Activated naive CD8-positive, alpha-beta T cell (primary cell): ENCODE results near the gene C14orf132.
"Not testable (repeated sequence)": the region's sequence is repeated elsewhere in the genome, so short reads cannot be mapped to it uniquely, and the experiment has no call there.

Source experiments
- H3K27ac Mint-ChIP-seq: one replicate; pipeline ENCODE4 v1.8.0; 2021; ENCODE audit warnings: mixed read lengths
- H3K27me3 Mint-ChIP-seq: one replicate; pipeline ENCODE4 v1.8.0; 2021; ENCODE audit warnings: mixed read lengths
- H3K36me3 Mint-ChIP-seq: one replicate; pipeline ENCODE4 v1.8.0; 2021; ENCODE audit warnings: mixed read lengths
- H3K4me1 Mint-ChIP-seq: one replicate; pipeline ENCODE4 v1.8.0; 2021; ENCODE audit warnings: low read depth, mixed read lengths
- H3K4me3 Mint-ChIP-seq: one replicate; pipeline ENCODE4 v1.8.0; 2021; ENCODE audit warnings: mild to moderate bottlenecking, mixed read lengths
- H3K9me3 Mint-ChIP-seq: one replicate; pipeline ENCODE4 v1.8.0; 2021; ENCODE audit warnings: low read depth, mixed read lengths

Gene C14orf132

DNA sequence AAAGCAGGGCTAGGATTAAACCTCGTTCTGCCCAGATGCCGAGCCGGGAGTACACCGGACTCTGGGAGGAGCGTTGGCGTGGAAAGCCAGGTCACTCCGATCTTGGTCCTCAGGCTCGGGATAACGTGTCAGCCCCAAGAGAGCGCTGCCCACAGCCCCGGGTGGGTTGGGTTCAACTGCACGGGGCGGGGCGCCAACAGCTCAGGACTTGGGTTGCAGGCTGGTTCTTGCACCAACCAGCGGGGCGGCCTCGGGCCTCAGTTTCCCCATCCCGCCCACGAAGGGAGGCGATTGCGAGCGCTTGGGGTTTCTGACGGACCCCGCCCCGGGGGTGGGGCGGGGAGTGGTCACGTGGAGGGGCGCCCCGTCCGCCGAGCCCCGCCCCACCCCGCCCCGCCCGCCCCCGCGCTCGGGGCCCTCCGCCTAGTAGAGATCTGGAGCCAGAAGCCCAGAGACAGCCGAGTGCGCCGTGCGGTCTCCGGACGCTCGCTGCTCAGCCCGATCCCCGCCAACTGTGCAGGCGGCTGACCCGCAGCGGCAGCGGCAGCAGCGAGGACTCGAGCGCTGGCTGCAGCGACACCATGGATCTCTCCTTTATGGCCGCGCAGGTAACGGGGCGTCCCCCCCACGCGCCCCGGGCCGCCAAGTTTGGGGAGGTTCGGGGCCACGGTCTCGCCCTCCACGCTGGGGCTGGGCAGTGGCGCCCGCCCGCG lies at the start of gene C14orf132:
C14orf132 (plus strand) TSS at position 443 of the 713 bp plus-strand sequence; CDS start at position 582, 139 bp downstream.
- peaks cover 23% of the 10 kb centered on the region for H3K27me3 Mint-ChIP-seq
- H3K36me3 Mint-ChIP-seq = no peaks in the 10 kb centered on the region
- H3K4me3 Mint-ChIP-seq = peak within 1 kb of the TSS; percentile 82
- H3K27ac Mint-ChIP-seq = no peak within 1 kb of the TSS
- H3K4me1 Mint-ChIP-seq = peaks cover 20% of the 10 kb centered on the region
- H3K9me3 Mint-ChIP-seq = no peaks in the 10 kb centered on the region

GRCh38 chr14:95993768-95994592 lies 45.2 kb upstream of the C14orf132 start:
- Mint-ChIP-seq H3K27me3 (peaks cover 31% of the 10 kb centered on the region), H3K4me3 (no peak overlapping the region), H3K36me3 (peaks cover 5% of the 10 kb centered on the region), H3K27ac (no peak overlapping the region), H3K9me3 (peaks cover 14% of the 10 kb centered on the region), H3K4me1 (no peaks in the 10 kb centered on the region)

DNA sequence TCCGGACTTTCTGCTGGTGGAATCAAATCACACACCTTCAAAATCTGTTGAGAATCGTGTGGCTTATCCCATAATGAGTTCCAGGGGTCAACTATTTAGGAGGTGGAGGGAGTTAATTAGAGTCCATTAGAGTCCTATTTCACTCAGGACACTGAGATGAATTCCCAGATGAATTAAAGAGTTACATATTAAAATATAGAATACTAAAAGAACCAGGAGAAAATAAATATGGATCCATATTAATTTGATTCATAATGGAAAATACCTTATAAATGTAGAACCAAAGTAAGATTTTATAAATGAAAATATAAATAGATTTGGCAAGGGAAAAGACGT lies 44.6 kb upstream of the C14orf132 start:
- Mint-ChIP-seq H3K36me3 (peaks cover 5% of the 10 kb centered on the region), H3K4me3 (no peak overlapping the region), H3K4me1 (no peaks in the 10 kb centered on the region), H3K27me3 (peaks cover 34% of the 10 kb centered on the region), H3K27ac (no peak overlapping the region), H3K9me3 (peaks cover 14% of the 10 kb centered on the region)

- peaks cover 25% of the 10 kb centered on the region for H3K27me3 Mint-ChIP-seq
- H3K4me3 Mint-ChIP-seq = no peak overlapping the region
- H3K36me3 Mint-ChIP-seq = no peaks in the 10 kb centered on the region
- H3K27ac Mint-ChIP-seq = no peak overlapping the region
- no peaks in the 10 kb centered on the region for H3K9me3 Mint-ChIP-seq
- no peaks in the 10 kb centered on the region for H3K4me1 Mint-ChIP-seq
Observed at GRCh38 chr14:95998656-95999055, 40.5 kb upstream of the C14orf132 start.

GRCh38 chr14:96001866-96002497 lies 37.2 kb upstream of the C14orf132 start:
- peaks cover 4% of the 10 kb centered on the region for H3K36me3 Mint-ChIP-seq
- H3K27me3 Mint-ChIP-seq = peaks cover 31% of the 10 kb centered on the region
- H3K9me3 Mint-ChIP-seq = peaks cover 5% of the 10 kb centered on the region
- H3K4me3 Mint-ChIP-seq = no peak overlapping the region
- no peaks in the 10 kb centered on the region for H3K4me1 Mint-ChIP-seq
- H3K27ac Mint-ChIP-seq = no peak overlapping the region

GRCh38 chr14:96002498-96002884 lies 36.7 kb upstream of the C14orf132 start:
- Mint-ChIP-seq H3K27ac (no peak overlapping the region), H3K27me3 (peaks cover 28% of the 10 kb centered on the region), H3K9me3 (peaks cover 5% of the 10 kb centered on the region), H3K36me3 (peaks cover 4% of the 10 kb centered on the region), H3K4me1 (no peaks in the 10 kb centered on the region), H3K4me3 (no peak overlapping the region)

DNA sequence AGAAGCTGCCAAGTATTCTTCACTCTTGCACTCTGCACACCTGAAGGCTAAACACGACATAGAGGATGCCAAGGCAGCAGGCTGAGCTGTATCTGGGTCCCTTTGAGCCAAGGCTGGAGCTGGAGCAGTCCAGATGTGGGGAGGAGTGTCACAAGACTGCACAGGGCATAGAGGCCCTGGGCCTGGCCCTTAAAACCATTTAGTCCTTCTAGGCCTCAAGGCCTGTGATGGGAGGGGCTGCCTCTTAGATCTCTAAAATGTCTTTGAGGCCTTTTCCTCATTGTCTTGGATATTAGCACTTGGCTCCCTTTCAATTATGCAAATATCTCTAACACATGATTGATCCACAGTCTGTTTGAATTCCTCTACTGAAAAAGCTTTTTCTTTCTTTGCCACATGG lies 28.0 kb upstream of the C14orf132 start:
- H3K27me3 Mint-ChIP-seq = peaks cover 2% of the 10 kb centered on the region
- no peak overlapping the region for H3K4me3 Mint-ChIP-seq
- H3K27ac Mint-ChIP-seq = no peak overlapping the region
- peaks cover 11% of the 10 kb centered on the region for H3K9me3 Mint-ChIP-seq
- no peaks in the 10 kb centered on the region for H3K4me1 Mint-ChIP-seq
- peaks cover 6% of the 10 kb centered on the region for H3K36me3 Mint-ChIP-seq

- Mint-ChIP-seq H3K27me3 (peaks cover 2% of the 10 kb centered on the region), H3K9me3 (peaks cover 11% of the 10 kb centered on the region), H3K36me3 (peaks cover 6% of the 10 kb centered on the region), H3K27ac (no peak overlapping the region), H3K4me1 (no peaks in the 10 kb centered on the region), H3K4me3 (no peak overlapping the region)
Observed at GRCh38 chr14:96011607-96012006, 27.6 kb upstream of the C14orf132 start.

GRCh38 chr14:96012757-96013156 lies 26.4 kb upstream of the C14orf132 start:
- Mint-ChIP-seq H3K27me3 (peaks cover 12% of the 10 kb centered on the region), H3K9me3 (peaks cover 11% of the 10 kb centered on the region)
- not testable (repeated sequence) for H3K36me3 Mint-ChIP-seq, H3K4me3 Mint-ChIP-seq, H3K4me1 Mint-ChIP-seq, H3K27ac Mint-ChIP-seq

- Mint-ChIP-seq H3K4me3 (no peak overlapping the region), H3K27ac (no peak overlapping the region), H3K27me3 (peaks cover 19% of the 10 kb centered on the region), H3K9me3 (peaks cover 11% of the 10 kb centered on the region), H3K4me1 (no peaks in the 10 kb centered on the region), H3K36me3 (peaks cover 6% of the 10 kb centered on the region)
Observed at GRCh38 chr14:96014176-96014575, 25.0 kb upstream of the C14orf132 start.

GRCh38 chr14:96016501-96017160 lies 22.5 kb upstream of the C14orf132 start:
- Mint-ChIP-seq H3K27me3 (peaks cover 29% of the 10 kb centered on the region), H3K9me3 (peaks cover 4% of the 10 kb centered on the region), H3K4me1 (no peaks in the 10 kb centered on the region), H3K27ac (peak overlapping the region; percentile 0), H3K4me3 (no peak overlapping the region), H3K36me3 (peaks cover 2% of the 10 kb centered on the region)

DNA sequence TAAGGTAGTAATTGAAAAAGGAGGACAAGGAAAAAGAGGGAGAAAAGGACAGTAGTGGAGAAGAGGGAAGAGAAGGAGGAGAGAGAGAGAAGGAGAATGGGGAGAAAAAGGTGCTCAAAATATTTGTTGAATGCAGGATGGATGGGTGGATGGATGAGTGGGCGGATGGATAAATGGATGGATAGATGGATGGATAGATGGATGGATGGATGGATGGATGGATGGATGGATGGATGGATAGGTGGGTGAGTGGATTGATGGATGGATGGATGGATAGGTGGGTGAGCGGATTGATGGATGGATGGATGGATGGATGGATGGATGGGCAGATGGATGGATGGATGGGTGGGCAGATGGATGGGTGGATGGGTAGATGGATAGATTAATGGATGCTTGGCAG lies 21.3 kb upstream of the C14orf132 start:
- Mint-ChIP-seq H3K36me3 (peaks cover 2% of the 10 kb centered on the region), H3K4me3 (no peak overlapping the region), H3K27me3 (peaks cover 29% of the 10 kb centered on the region), H3K9me3 (no peaks in the 10 kb centered on the region), H3K4me1 (no peaks in the 10 kb centered on the region), H3K27ac (no peak overlapping the region)

DNA sequence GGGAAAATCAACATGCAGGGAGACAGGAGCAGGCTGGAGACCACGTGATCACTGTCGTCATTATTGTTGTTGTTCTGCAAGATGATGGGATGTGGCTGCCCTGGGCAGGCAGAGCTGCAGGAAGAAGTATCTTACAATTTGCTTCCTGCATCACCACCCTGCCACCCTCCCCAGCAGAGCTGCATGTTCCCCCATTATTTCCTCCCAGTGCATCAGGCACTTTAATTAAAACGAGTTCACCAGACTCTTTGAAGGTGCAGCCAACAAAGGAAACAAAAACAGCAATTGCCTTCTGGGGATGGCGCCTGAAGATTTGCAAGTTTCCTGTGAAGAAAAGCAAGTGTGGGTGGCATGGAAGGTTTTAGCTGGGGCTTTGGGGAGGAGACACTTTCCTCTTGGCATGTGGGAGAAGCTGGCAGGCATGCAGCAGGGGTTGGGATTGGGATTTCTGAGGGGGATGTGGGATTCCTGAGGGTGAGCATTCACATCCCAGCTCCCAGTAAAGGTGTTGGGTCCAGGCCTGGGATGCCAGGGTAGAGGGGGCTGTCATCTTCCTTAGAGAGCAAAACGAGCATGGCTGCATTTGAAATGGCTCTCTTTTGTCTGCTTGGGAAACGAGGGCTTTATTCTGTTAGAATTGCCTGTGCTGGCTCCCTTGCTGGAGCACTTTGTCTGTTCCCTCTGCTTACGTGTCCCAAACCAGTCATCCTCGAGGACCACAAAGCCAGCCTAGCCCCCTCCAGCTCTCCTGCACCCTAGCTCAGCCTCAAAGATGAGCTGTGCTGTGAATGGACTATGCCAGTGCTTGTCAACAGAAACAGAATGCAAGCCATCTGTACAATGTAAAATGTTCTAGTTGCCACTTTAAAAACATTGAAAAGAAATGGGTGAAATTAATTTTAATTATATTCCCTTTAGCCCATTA lies 11.5 kb upstream of the C14orf132 start:
- Mint-ChIP-seq H3K9me3 (no peaks in the 10 kb centered on the region), H3K4me1 (peaks cover 15% of the 10 kb centered on the region), H3K27ac (no peak overlapping the region), H3K36me3 (no peaks in the 10 kb centered on the region), H3K27me3 (peaks cover 2% of the 10 kb centered on the region), H3K4me3 (no peak overlapping the region)

- Mint-ChIP-seq H3K9me3 (no peaks in the 10 kb centered on the region), H3K27me3 (peaks cover 2% of the 10 kb centered on the region), H3K36me3 (no peaks in the 10 kb centered on the region), H3K4me1 (peaks cover 15% of the 10 kb centered on the region), H3K27ac (no peak overlapping the region), H3K4me3 (no peak overlapping the region)
Observed at GRCh38 chr14:96029089-96029645, 10.0 kb upstream of the C14orf132 start.
